GM12872 (cell line): ENCODE results near the gene CCR5.

Source experiments
- TF ChIP-seq, protein P1 (sequence below): IDR thresholded peaks from 3 replicates; pipeline ENCODE4 v1.5.1; 2011; ENCODE audit warnings: low read depth, mild to moderate bottlenecking, low read length, moderate library complexity; ENCODE audit not compliant: insufficient read depth

The CCR5 gene

DNA sequence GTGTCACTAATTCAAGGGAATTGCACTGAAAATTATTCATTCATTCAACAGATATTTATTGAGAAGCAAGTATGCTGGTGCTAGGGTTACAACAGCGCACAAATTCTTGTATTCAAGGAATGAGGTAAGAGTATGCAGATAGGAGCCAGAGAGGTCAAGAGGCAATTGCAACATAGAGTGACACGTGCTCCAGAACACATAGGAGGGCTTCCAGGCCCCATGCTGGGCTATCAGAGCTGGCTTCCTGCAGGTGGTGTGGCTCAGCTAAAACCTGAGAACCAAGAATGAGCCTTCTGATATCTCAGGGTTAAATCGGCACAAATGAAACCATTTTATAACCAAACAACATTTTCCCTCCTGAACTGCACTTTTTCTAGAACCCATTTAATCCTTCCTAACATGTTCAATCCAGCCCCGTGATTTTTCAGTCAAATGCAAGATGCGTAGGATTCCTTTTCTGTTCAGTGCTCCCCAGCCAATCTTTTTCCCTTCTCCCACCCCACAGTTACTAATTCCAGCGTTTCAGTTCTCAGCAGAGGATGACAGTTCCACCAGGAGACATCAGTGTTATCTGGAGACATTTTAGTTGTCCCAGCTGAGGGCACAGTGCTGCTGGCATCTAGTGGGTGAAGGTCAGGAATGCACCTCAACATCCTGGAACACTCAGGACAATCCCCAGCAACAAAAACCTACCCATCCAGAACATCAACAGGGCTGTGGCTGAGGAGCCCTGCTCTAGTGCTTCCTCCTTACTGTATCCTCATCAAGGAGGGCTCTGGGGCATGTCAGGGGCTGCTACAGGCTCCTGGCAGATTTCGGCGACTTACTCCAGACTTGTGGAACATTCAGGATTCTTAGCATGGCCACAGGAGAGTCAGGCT is 23.0 kb downstream of the CCR5 start:
- TF ChIP-seq, protein P1, sequence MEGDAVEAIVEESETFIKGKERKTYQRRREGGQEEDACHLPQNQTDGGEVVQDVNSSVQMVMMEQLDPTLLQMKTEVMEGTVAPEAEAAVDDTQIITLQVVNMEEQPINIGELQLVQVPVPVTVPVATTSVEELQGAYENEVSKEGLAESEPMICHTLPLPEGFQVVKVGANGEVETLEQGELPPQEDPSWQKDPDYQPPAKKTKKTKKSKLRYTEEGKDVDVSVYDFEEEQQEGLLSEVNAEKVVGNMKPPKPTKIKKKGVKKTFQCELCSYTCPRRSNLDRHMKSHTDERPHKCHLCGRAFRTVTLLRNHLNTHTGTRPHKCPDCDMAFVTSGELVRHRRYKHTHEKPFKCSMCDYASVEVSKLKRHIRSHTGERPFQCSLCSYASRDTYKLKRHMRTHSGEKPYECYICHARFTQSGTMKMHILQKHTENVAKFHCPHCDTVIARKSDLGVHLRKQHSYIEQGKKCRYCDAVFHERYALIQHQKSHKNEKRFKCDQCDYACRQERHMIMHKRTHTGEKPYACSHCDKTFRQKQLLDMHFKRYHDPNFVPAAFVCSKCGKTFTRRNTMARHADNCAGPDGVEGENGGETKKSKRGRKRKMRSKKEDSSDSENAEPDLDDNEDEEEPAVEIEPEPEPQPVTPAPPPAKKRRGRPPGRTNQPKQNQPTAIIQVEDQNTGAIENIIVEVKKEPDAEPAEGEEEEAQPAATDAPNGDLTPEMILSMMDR = no peak

DNA sequence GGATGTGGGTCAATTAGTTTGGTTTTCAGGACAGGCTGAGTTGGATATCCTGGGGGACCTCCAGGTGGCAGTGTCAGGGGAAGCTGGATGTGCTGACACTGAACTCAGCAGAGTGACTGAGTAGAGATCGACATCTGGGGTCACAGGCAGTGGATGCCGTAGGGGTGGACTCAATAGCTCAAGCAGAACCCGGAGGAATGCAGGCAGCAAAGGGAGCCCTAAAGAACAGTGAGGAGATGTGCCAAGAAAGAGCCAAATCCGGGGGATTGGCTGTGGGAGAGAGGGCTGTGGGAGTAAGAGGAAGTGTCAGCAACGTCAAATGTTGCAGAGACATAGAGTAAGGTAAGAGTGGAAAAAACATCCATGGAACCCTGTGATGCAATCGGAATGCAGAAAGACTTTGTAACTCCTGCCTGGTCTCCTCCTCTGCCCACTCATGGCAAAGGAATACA is 24.5 kb downstream of the CCR5 start:
- TF ChIP-seq, protein P1 = peak; percentile 32; the same call in 1 of the 3 replicates

DNA sequence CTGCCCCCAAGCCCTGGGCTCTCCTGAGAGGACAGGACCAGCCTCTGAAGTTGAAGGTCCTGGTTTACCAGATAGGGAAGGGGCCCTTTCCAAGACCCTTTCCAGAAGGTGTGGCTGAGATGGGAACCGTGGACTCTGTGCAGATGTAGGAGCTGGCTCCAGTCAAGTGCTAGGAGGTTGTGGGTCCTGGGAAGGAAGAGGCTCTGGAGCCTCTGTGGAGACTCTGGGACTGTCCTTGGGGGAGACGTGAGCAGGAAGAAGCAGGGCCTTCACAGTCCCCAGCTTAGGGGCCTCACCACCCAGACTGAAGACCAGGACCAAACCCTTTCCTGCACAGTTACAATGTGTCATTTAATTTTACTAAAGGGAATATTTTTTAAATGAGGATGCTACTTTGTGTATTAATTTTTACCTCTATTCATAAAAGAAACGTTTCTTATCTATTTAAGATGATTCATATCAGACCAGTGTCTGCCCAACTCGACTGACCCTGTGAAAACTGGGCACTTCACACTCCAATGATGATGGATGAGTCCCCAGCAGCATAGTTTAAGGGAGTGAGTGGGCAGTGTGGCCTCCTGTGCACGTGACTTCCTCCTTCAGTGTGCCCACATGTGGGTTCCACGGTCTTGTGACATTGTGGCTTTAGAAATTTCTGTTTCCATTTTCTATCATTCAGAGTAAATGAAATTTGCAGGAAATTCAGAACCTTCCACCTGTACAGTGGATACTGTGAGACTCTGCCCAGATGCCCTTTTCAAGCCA is 25.2 kb downstream of the CCR5 start:
- TF ChIP-seq, protein P1 = no peak

DNA sequence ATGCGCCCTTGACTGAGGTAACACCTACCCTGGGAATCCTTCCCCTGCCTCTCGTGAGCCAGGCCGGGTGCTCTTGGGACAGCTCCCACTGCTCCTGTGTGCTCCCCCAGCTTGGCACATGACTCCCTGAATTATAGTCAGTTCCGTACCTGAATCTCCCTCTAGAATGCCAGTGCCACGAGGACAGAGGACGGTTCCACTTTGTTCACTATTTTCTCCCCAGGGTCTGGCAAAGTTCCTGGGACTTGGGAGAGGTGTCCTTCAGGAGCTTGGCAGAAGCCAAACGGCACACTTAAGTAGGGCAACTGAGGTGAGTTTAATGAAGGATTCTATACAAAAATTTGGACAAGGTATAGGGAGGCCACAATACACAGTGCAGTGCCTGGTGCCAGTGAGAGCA is 26.4 kb downstream of the CCR5 start:
- TF ChIP-seq, protein P1 = no peak

DNA sequence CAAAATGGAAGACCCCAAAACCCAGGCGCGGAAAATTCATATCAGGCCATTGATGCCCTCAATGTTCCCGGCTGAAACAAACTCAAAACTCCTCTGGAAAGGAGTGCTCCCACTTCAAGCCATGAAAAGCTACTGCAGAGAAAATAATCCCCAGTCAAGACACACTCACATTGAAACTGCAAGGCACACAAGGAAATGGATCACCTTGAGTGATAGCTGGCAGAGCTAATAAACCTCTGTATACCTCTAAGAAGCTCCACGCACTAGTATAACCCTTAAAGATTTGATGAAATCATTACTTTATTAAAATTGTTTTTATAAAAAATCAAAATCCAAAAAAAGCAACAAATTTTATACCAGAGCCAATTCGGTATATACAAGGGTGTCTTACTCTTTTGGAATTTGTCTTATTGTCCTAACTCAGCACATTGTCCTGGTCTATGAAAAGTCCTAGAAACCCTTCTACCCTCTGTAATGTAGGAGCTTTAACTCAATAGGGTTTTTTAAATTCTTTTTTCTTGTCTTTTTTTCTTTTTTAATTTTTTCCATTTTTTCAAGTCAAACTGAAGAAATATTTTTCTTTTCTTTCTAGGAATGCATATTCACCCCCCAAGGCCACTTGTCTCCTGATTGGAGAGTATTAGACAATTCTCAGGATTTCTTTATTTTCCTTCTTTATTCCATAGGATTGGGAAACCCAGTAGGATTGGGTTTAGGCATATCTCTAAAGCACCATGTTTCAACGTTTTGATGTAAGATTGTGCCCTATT is 27.6 kb downstream of the CCR5 start:
- TF ChIP-seq, protein P1 = no peak

DNA sequence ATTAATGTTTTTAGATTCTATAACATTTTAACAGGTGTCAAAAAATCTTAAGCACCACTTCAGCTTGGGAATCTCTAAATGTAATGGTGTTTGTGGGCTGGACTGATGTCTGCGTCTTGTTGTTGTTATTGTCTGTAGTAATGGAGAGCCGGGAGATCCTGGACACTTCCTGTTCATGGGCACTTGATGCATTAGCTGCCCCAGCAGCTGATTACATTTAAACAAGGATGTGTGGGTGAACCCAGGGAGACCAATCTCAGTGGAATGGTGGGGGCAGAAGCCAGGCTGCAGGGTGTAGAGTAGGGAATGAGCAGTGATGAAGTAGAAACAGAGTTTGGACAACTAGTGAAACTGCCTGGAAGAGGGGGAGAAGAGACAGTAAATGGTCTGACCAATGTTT is 28.4 kb downstream of the CCR5 start:
- TF ChIP-seq, protein P1 = no peak

DNA sequence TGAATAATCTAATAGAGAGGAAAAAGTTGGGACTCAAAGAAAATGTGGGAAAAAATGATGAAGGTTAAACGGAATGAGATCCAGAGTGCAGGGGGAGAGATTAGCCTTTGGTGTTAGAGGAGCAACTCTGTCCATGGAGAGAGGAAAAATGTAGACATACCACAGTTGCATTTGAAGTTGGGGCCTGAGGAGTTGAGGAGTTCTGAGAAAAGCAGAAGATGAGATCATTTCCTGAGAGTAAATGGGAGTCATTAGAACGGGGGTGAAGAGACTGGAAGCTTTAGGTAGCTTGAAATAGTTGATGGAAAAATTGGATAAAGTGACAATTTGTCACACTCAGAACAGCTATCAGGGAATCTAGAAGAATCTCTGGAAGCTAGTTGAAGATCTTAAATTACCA is 28.8 kb downstream of the CCR5 start:
- TF ChIP-seq, protein P1 = no peak
